ENCODE results near the gene RARA. TPM values are rescaled to one million over a fixed set of nuclear protein-coding genes. Genes with fewer than 3 reads are reported as not detected.
A peak's percentile ranks its signal among the peaks of the same experiment; 100 is the strongest.
"Not testable (repeated sequence)": the region's sequence is repeated elsewhere in the genome, so short reads cannot be mapped to it uniquely, and the experiment has no call there.

Gene RARA
- total RNA-seq, 1 experiment from 2014 or later = 42.3 TPM

GRCh38 chr17:40366861-40367518 lies 58.0 kb downstream of the RARA start:
- no peaks in the 10 kb centered on the region for H3K36me3 ChIP-seq
- H3K27me3 ChIP-seq = peaks cover 2% of the 10 kb centered on the region; the same call in 1 of the 2 replicates
- H3K4me1 ChIP-seq = no peaks in the 10 kb centered on the region
- H3K4me3 ChIP-seq = no peak overlapping the region
- no peak for DNase-seq
- no peak overlapping the region for H3K27ac ChIP-seq
- no peaks in the 10 kb centered on the region for H3K9me3 ChIP-seq (replicated peaks)

- DNase-seq; H3K9me3 ChIP-seq (replicated peaks); H3K27ac ChIP-seq; H3K36me3 ChIP-seq; H3K4me1 ChIP-seq; H3K27me3 ChIP-seq; H3K4me3 ChIP-seq: not testable (repeated sequence)
Observed at GRCh38 chr17:40367728-40368127, 58.7 kb downstream of the RARA start.

- H3K36me3 ChIP-seq = no peaks in the 10 kb centered on the region
- H3K4me3 ChIP-seq = no peak overlapping the region
- no peaks in the 10 kb centered on the region for H3K4me1 ChIP-seq
- DNase-seq = no peak
- no peaks in the 10 kb centered on the region; the same call in 1 of the 2 replicates for H3K9me3 ChIP-seq (replicated peaks)
- no peak overlapping the region for H3K27ac ChIP-seq
- no peaks in the 10 kb centered on the region for H3K27me3 ChIP-seq
Observed at GRCh38 chr17:40369923-40370322, 60.9 kb downstream of the RARA start.

- no peak overlapping the region for H3K27ac ChIP-seq
- H3K9me3 ChIP-seq (replicated peaks) = no peaks in the 10 kb centered on the region; the same call in 1 of the 2 replicates
- H3K4me1 ChIP-seq = no peaks in the 10 kb centered on the region
- no peaks in the 10 kb centered on the region for H3K36me3 ChIP-seq
- H3K4me3 ChIP-seq = no peak overlapping the region
- DNase-seq = peak in 1 of 2 experiments; percentile 35
- H3K27me3 ChIP-seq = no peaks in the 10 kb centered on the region
Observed at GRCh38 chr17:40371261-40371929, 62.4 kb downstream of the RARA start.

GRCh38 chr17:40372031-40372430 lies 63.1 kb downstream of the RARA start:
- Histone ChIP-seq H3K36me3 (no peaks in the 10 kb centered on the region), H3K27ac (no peak overlapping the region), H3K9me3 (replicated peaks) (no peaks in the 10 kb centered on the region; the same call in 1 of the 2 replicates), H3K4me1 (no peaks in the 10 kb centered on the region), H3K4me3 (no peak overlapping the region), H3K27me3 (no peaks in the 10 kb centered on the region)
- DNase-seq = no peak

GRCh38 chr17:40372644-40373043 lies 63.7 kb downstream of the RARA start:
- not testable (repeated sequence) for H3K27ac ChIP-seq; H3K27me3 ChIP-seq; H3K36me3 ChIP-seq; H3K4me3 ChIP-seq; H3K9me3 ChIP-seq (replicated peaks); H3K4me1 ChIP-seq; DNase-seq

- no peaks in the 10 kb centered on the region for H3K4me1 ChIP-seq
- H3K36me3 ChIP-seq = no peaks in the 10 kb centered on the region
- no peak overlapping the region for H3K27ac ChIP-seq
- no peaks in the 10 kb centered on the region for H3K27me3 ChIP-seq
- H3K9me3 ChIP-seq (replicated peaks) = no peaks in the 10 kb centered on the region; the same call in 1 of the 2 replicates
- DNase-seq = no peak
- H3K4me3 ChIP-seq = no peak overlapping the region
Observed at GRCh38 chr17:40373324-40373723, 64.3 kb downstream of the RARA start.

- Histone ChIP-seq H3K36me3 (no peaks in the 10 kb centered on the region), H3K27ac (no peak overlapping the region), H3K4me1 (no peaks in the 10 kb centered on the region), H3K9me3 (replicated peaks) (no peaks in the 10 kb centered on the region; the same call in 1 of the 2 replicates), H3K27me3 (no peaks in the 10 kb centered on the region), H3K4me3 (no peak overlapping the region)
- no peak for DNase-seq
Observed at GRCh38 chr17:40373999-40374398, 65.0 kb downstream of the RARA start.

GRCh38 chr17:40374821-40375498 lies 66.0 kb downstream of the RARA start:
- Histone ChIP-seq H3K4me1 (no peaks in the 10 kb centered on the region), H3K27me3 (no peaks in the 10 kb centered on the region), H3K27ac (no peak overlapping the region), H3K4me3 (no peak overlapping the region), H3K36me3 (no peaks in the 10 kb centered on the region), H3K9me3 (replicated peaks) (no peaks in the 10 kb centered on the region; the same call in 1 of the 2 replicates)
- DNase-seq = no peak

GRCh38 chr17:40375786-40376185 lies 66.8 kb downstream of the RARA start:
- H3K27me3 ChIP-seq; H3K27ac ChIP-seq; DNase-seq; H3K4me1 ChIP-seq; H3K9me3 ChIP-seq (replicated peaks); H3K36me3 ChIP-seq; H3K4me3 ChIP-seq: not testable (repeated sequence)

- not testable (repeated sequence) for H3K9me3 ChIP-seq (replicated peaks); H3K36me3 ChIP-seq; H3K4me1 ChIP-seq; DNase-seq; H3K4me3 ChIP-seq; H3K27ac ChIP-seq; H3K27me3 ChIP-seq
Observed at GRCh38 chr17:40376541-40376940, 67.6 kb downstream of the RARA start.

- H3K36me3 ChIP-seq = no peaks in the 10 kb centered on the region
- H3K4me3 ChIP-seq = no peak overlapping the region
- no peaks in the 10 kb centered on the region for H3K27me3 ChIP-seq
- no peak for DNase-seq
- H3K4me1 ChIP-seq = no peaks in the 10 kb centered on the region
- H3K9me3 ChIP-seq (replicated peaks) = no peaks in the 10 kb centered on the region; the same call in 1 of the 2 replicates
- no peak overlapping the region for H3K27ac ChIP-seq
Observed at GRCh38 chr17:40377832-40378231, 68.9 kb downstream of the RARA start.

- no peaks in the 10 kb centered on the region for H3K27me3 ChIP-seq
- no peak for DNase-seq
- no peak overlapping the region for H3K27ac ChIP-seq
- peaks cover 3% of the 10 kb centered on the region; the same call in 1 of the 2 replicates for H3K36me3 ChIP-seq
- no peaks in the 10 kb centered on the region for H3K9me3 ChIP-seq (replicated peaks)
- no peak overlapping the region for H3K4me3 ChIP-seq
- no peaks in the 10 kb centered on the region for H3K4me1 ChIP-seq
Observed at GRCh38 chr17:40378966-40379365, 70.0 kb downstream of the RARA start.

GRCh38 chr17:40382251-40382650 lies 73.3 kb downstream of the RARA start:
- no peaks in the 10 kb centered on the region for H3K4me1 ChIP-seq
- no peaks in the 10 kb centered on the region for H3K9me3 ChIP-seq (replicated peaks)
- peaks cover 22% of the 10 kb centered on the region for H3K36me3 ChIP-seq
- no peak overlapping the region for H3K4me3 ChIP-seq
- H3K27ac ChIP-seq = no peak overlapping the region
- no peaks in the 10 kb centered on the region for H3K27me3 ChIP-seq
- no peak for DNase-seq

GRCh38 chr17:40386555-40386954 lies 77.6 kb downstream of the RARA start:
- not testable (repeated sequence) for H3K9me3 ChIP-seq (replicated peaks); H3K27ac ChIP-seq; H3K4me3 ChIP-seq; H3K4me1 ChIP-seq; DNase-seq; H3K27me3 ChIP-seq
- H3K36me3 ChIP-seq = peaks cover 64% of the 10 kb centered on the region

Data from SJCRH30 (cell line).